Activated T-cell treated with anti-CD3 and anti-CD28 coated beads for 24 hours (primary cell): ENCODE data around the gene GMPR2.

Experiments
- DNase-seq: peaks from one replicate; pipeline ENCODE4 v3.0.0-alpha.2; 2020; ENCODE audit warnings: low read depth

GMPR2 gene

DNA sequence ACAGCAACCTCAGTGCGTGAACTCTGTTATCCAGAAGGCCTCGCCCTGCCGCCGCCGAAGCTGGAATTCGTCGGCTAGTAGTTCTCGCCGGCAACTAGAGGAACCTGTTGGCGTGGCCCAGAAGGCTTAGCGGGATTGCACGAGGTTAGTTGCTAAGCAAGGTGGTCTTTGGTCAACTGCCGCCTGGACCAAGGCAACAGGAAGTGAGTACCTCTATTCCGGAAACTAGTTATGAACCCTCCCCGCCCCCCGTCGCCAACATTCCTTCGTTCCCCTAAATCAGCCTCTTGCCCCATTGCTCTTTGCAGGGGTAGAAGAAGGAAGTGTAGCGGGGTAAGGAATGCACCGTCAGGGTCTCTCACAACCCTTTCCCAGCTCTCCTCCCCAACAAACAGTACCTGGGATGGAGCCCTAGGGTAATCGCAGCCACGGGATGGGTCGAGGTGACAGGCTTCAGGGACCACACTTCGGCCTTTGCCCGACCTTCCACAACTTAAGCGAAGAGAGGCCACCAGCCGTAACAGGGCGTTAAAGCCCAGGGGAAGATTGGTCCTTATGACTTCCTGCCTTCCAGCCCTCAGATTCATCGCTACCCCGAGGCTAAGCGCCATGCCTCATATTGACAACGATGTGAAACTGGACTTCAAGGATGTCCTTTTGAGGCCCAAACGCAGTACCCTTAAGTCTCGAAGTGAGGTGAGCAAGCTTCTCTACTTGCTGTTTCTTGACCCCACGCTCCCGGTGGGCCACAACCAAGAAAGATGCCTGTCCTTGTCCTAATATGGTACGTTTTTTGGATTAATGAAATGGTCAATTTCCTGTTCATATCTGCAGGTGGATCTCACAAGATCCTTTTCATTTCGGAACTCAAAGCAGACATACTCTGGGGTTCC is at the start of gene GMPR2:
TSS of gene GMPR2 (plus strand) at position 285 of the 893 bp plus-strand sequence. CDS start at position 610, 325 bp downstream.
- DNase-seq: no peak

DNA sequence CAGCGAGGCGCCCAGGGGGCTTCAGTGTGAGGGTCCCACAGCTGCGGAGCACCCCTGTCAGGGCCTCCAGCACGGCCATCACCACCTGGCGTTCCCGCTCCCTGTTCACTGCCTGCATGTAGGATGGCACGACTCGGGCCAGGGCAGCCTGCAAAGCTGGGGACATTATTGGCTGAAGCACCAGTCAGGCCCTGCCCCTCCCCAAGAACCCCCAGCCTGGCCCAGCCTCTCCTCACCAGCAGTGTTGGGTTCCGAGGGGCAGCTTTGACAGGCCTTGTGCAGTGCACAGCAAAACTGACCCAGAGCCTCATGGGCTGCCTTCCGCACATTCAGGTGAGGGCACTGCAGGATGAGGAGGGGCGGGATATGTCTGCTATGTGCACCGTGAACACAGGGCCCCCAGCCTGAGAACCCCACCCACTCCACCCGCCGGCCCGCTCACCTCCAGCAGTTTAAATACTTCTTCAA is 49.7 kb upstream of the GMPR2 start:
- no peak for DNase-seq

DNA sequence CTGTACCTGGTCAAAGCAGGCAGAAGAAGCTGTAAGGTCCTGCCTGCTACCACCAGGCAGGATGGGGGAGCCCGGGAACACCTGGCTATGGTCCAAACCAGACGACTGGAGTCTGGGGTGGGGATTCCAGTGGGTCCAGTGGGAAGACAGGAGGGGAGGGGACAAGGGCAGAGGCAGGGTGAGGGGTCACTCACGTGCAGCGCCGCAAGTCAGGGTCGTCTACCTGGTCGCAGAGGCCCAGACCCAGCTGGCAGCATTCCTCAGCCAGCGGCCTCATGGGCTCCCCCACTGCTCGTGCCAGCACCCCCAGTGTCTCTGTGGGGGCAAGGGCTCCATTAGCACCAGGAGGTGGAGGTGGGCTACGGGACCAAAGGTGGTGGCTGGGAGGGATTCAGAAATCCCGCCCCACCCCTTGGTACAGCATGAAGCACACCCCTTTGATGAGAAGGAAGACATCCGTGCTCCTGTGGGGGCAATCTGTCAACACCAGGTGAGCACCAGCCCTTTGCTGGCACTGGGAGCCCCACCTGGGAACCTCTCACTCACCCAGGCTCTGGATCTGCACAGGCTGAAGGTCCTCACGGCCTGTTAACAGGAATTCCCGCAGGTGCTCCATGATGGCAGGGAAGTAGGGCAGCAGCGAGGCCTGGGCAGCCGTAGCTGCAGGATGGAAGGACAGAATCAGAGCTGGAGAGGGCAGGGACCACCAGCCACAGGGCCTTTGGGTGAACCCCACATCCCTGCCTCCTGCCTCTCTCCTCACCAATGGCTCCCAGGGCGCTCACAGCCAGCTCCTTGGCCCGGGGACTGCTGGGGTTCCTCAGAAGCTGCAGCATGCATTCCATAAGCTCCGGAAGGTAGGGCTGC is 48.4 kb upstream of the GMPR2 start:
- DNase-seq: no peak

DNA sequence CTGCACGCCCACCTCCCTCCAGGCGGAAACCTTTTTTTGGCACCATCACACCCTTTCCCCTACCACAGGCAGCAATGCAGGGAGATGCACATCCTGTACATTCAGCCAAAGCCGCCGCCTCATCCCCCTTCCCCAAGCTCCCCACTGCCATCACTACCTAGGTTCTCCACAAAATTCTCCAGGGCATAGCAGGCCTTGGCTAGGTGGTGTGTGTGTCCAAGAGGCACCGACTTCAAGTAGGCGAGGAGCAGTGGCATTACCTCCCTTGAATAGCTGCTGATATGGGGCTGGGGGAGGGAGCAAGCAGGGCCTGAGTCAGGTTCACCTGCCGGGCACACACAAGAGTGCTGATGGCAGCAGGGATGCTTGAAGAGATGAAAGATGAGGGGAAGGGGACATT is 47.7 kb upstream of the GMPR2 start:
- DNase-seq: no peak

DNA sequence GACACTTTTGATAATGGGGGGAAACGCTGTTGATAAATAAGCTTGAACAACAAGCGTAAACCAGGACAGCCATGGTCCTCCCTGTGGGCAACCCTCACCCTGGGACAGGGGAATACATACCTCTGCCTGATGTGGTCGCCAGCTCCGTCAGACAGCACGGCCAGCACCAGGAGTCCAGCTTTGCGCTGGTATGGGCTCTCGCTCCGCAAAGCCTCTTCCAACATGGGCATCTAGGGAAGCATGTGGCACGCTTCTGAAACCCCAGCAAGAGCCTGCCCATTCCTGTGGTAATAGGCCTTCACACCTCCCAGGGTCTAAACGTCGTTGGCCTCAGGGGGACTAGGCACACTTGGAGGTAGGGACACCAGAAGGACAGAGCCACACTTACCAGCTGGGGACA is 47.0 kb upstream of the GMPR2 start:
- no peak for DNase-seq

DNA sequence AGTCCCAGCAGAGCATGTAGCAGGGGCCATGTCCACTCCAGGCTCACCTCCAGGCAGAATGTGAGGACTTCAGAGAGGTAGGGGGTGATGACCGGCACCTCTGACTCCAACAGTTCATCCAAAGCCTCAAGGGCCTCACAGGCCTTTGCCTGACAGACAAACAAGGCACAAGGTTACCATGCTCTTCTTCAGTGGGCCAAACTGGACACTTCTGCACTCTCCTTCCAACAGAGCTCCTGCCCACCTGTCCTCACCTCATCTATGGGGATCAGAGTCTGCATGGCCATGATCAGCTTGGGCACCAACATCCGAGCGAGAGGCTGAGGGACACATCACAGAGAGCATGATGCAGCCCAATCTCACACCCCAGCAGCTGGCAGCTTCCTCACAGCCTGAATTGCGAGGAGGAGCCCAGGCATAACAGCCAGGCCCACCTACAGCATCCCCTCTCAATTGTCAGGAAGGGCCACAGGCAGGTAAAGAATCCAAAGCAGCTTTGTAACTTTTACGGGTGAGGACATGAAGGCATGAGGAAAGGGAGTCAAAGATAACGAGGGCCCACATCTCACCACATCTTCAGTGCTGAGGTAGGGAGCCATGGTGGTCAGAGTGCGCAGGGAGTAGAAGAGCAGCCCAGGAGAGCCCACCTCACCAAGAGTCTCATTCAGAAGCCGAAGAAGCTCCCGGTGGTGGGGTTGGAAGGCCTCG is 45.7 kb upstream of the GMPR2 start:
- no peak for DNase-seq

DNA sequence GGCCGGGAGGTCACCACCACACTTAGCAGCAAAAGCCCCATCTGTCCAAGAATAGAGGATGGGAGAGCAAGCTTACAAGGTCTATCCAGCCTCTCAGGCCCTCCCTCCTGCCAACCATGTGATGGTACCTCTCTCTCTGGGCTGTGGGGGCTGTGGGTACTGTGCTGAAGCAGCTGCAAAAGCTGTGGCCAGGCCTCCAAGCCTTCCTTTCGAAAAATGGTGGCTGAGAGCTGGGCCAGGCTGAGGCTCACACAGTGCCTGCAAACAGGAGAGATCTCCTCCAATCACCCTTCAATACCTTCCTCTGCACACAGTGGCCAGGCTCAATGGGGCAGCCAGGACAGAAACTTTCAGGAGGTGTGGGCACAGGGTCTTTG is 45.2 kb upstream of the GMPR2 start:
- no peak for DNase-seq

DNA sequence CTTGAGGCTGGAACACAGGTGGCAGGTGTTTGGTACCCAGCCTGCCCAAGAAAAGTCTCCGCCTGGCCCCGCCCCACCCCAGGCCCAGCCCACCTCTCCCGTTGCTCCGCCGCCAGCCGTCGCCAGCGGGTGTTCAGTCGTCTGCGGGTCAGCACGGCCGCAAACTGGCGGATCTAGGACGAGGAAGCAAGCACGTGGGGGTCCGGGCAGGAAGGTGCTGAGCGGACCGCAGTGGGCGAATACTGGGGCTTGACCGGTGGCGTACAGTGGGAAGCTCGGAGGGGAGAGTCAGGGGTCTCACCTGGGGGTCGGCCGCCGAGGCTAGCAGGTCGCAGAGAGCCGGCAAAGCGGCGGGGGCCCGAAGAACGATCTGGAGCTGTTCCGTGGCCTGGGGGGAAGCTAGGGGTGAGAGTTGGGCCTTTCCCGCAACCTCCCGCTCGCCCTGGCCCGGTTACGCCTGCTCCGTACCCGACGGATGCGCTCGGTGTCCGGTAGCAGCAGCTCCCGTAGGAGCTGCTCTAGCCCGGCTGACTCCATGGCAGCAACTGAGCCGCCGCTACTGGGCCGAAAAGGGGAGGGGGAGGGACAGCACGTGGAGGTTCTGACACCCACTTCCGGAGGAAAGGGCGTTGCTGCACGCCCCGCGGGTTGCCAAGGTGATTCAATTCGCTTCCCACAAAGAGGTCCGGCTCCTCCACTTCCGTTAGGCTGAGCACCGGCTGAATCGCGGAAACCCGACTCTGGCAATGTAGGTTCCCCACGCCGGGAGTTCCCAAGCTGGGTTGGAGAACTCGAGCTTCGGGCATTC is 44.3 kb upstream of the GMPR2 start, which contains the start of gene IPO4:
TSS of gene IPO4 (minus strand) at position 566 of the 808 bp plus-strand sequence. CDS start at position 537, 29 bp downstream.
- DNase-seq: peak; percentile 94

DNA sequence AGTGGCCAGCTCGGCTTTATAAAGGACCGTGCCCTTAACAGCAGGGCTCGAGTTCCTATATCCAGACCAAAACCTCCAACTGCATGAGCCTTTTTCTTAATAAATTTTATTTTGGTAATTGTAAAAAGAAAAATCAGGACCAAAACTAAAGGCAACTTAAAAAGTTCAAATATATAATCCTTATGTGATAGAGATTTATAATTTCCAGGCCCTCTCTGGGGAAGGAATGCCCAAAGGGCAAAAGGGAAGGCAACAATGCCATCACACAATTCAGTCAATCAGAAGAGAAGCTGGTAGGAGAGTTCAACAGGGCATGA is 43.7 kb upstream of the GMPR2 start:
- no peak for DNase-seq

DNA sequence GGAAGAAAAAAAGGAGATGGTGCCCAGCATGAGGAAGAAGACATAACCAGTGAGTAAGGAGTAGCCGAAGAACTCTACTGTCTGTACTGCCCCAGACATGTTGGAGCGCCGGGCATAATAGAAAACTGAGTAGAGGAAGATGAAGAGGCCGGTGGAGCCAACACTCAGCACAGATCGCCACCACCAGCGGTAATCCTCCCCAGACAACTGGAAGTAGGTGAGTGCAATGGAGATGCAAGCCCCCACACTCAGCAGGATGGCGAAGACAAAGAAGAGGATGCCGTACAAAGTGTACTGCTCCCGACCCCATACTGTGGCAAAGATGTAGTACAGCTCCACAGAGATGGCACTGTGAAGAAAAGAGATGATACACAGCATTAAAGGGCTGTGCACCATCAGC is 43.3 kb upstream of the GMPR2 start:
- no peak for DNase-seq

DNA sequence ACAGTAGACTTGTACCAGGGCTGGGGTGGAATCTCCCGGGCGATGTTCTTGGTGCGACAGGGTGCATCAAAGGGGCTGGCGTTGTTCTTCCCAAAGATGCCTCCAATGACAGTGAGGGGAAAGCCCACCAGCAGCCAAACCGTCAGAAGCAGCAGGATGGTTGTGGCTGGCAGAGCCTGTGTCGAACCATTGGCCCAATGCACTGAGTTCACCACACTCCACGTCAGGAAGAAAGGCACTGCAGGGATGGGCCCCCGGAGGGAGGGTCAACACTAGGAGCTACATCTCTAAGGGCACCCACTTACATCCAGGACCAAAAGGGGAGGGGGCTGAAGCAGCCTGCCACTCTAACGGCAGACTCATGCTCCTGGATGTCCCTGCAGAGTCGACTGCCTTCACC is 42.3 kb upstream of the GMPR2 start:
- no peak for DNase-seq

DNA sequence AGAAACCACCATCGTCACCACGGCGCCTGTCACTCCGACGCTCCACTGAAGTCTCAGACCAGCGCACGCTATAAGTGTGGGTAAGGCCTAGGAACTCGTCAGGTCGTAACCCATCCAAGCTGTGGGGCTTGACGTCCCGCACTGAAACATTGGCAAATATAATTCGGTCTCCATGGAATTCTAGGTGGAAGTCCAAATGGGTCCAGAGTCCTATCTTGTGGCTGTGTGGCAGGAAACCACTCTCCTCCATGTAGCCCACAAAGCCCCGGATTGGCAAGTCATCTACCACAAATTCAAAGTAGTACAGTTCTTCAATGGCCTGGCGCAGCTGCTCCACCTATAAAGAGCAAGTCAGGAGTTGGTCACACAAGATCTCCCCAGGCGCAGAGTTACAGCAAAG is 39.8 kb upstream of the GMPR2 start:
- DNase-seq: no peak

DNA sequence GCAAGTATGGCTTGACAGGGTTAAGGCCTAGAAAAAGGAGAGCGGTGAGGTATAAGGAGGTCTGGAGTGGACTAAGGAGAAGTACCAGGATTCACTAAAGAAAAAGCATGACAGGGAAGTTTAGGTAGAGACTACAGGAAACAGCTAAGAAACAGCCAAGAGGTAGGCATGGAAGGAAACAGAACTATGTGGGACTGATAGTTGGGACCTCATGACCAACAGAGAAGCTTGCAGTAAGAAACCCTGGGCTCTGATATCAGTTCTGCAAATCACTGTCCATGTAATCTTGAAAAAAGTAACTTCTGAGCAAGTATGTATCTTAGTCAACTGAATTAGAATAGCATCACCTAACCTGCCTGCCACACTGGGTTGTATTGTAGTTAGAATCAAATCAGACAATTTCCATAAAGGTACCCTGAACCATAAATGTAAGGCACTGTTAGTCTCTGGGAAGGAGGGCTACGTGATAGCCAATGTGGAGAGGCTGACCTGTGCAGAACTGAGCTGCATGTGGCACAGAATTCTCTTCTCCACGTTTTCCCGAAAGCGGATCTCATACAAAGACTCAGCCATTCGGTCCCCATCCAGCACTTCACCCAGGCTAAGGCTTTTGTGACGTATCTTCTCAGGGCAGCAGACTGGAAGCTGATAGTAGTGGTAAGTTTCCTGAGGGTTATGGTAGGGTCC is 38.4 kb upstream of the GMPR2 start:
- DNase-seq: no peak

DNA sequence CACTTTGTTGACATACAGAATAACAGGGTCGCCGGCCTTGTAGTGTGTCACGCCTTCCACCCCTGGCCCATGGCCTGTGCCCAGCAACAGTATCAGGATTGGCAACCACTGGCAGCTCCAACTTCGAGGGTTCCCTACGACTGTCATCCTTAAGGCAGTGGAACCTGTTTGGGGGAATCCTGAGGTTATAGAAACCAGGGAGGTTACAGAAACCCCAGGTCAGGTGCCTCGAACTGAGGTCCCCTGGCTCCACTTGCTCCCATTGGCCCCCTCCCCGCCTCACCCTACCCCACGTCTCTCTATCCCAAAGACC is 37.9 kb upstream of the GMPR2 start:
- DNase-seq: no peak

DNA sequence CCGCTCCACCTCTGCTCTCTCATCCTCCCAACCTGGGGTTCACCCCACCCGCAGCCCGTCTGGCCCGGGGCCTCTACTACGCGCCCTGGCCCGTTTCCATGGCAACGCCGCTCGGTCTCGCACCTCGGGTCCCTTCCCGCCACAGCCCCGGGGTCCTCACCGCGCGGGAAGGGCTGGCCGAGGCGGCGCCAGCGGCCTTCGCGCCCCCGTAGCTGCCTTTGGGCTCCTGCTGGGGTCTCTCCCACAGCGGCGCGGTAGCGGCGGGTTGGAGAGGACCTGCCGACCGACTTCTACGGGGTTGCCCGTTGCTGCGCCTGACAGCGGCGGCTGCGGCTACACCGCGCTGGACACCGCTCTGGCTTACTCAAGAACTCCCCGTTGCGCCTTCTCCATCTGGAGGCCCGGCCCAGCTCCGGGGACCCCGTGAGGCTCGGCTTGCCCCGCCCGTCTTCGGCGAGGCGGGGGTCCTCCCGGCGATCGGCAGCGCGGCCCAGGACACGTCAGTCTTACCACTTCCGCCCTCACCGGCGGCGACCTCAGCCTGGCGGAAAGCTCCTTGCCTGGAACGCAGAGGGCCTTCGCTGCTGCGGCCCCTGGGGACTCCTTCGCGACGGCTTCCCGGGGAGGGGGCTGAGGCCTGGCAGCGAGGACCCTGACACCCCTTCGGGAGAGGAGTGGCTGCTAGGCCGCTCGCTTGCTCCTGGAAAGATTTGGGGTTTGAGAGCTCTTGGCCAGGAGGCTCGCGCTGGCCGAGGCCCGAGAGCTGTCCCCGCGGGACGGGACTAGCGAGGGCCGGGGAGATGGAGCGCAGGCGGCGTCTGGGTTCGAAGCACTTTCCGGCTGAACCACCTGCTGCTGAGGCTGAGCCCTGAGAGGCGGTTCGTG is 37.3 kb upstream of the GMPR2 start, which contains the start of gene TM9SF1:
TSS of gene TM9SF1 (minus strand) at position 256 of the 885 bp plus-strand sequence. CDS start 422 bp downstream, outside the sequence.
- peak; percentile 82 for DNase-seq

DNA sequence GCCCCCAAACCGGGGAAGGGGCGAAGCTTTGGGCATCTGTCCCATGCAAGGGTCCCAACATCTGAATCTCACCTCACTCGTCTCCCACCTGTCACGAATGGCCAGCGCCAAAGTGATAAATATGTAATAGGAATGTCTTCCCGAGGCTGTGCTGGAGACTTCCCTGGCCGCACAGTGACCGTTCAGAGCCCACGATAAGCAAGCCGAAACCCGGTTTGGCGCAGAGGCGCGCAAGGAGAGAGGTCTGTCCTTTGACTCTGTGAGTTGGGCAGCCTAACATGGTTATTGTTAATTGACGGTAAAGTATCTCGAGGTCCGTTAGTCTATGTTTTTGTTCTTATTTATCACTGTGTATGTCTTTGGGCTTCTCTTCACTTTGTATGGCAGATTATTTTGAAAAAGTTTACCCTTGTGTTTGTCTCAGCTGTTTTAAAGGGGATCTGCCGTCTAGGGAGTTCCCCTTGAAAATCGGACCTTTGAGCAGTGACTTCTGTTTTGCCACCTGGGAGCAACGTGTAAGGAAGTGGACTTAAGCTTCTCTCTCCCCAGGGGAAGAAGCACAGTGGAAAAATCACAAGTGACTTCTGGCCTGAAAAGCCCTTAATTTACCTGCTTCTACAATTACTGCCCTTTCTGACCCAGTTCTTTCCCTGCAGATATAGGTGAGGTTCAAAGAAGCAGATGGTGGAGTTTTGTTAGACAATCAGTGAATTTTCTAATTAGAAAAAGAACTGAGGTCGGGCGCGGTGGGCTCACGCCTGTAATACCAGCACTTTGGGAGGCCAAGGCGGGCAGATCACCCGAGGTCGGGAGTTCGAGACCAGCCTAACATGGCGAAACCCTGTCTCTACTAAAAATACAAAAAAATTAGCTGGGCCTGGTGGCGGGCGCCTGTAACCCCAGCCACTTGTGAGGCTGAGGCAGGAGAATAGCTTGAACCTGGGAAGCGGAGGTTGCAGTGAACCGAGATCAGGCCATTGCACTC is 36.4 kb upstream of the GMPR2 start:
- DNase-seq: no peak

DNA sequence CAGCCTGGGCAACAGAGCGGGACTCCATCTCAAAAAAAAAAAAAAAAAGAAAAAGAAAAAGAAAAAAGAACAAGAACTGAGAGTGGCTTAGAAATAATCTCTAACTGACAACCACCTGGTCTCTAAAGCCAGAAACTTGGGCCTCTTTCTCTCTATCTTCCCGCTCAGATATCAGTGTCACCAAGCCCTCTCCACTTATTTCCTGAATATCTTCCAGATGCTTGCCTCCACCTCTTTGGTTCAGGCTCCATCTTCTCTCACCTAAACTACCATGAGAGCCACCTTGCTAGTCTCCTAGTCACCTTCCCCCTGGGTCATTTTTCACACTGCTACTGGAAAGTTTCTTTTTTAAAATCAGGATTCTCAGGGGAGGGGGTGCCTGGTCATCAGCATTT is 35.7 kb upstream of the GMPR2 start:
- DNase-seq: no peak

DNA sequence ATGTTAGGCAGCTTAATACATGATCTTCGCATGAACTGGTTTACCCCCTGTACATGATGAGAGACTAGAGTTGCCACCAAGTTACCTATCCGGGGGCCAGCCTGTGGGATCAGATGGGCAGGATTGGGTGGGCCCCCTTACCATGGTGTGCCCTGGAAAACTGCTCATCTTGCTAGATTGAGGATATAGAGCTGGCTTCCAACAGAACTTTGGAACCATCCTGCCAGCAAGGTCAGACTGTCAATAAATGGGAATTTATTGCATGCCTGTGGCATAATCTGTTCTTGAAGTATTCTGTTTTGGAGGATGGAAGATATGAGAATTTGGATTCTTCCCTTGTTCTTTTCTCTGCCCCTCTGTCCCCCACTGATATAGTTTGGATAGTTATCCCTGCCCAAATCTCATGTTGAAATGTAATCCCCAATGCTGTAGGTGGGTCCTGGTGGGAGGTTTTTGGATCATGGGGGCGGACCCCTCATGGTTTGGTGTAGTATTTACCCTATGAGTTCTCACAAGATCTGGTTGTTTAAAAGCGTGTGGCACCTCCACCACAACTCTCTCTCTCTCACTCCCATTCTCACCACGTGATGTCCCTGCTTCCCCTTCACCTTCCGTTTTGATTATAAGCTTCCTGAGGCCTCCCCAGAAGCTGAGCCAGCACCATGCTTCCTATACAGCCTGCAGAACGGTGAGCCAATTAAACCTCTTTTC is 33.8 kb upstream of the GMPR2 start:
- no peak for DNase-seq
